Sciatic nerve (tissue), 2 donors: ENCODE data around the gene UQCC3. TPM values are rescaled to one million over a fixed set of nuclear protein-coding genes. Genes with fewer than 3 reads are reported as not detected.
A peak's percentile ranks its signal among the peaks of the same experiment; 100 is the strongest.
"Not testable (repeated sequence)": the region's sequence is repeated elsewhere in the genome, so short reads cannot be mapped to it uniquely, and the experiment has no call there.

Source experiments
- ATAC-seq: fragments of 200-7000 bp; cut with Tn5 transposase; one replicate; pipeline ENCODE4 v1.9.1; 2020; ENCODE audit warnings: mild to moderate bottlenecking, moderate library complexity
- DNase-seq: peaks from one replicate; pipeline ENCODE4 v3.0.0-alpha.2; 2020; ENCODE audit warnings: low spot score
- intact Hi-C: fragments of 100-400 bp; cut with DNase I; formaldehyde crosslinking; loops from one replicate; pipeline ENCODE4 v1.14.2; 2022
- total RNA-seq: library from RNA; stranded (reverse); fragmentation: NEBNext Ultra II Directional; extraction: Animal tissue kit (Norgen Biotek cat#: 25700); gene quantifications from one replicate; pipeline ENCODE4 v1.2.1, GENCODE V29; 2021
- donor health status: DM: no; HTN: no; CAD: no.
- donor health status: DM: no; HTN: no; CAD: no.

Gene UQCC3, protein sequence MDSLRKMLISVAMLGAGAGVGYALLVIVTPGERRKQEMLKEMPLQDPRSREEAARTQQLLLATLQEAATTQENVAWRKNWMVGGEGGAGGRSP
- 7.1 TPM for total RNA-seq

DNA sequence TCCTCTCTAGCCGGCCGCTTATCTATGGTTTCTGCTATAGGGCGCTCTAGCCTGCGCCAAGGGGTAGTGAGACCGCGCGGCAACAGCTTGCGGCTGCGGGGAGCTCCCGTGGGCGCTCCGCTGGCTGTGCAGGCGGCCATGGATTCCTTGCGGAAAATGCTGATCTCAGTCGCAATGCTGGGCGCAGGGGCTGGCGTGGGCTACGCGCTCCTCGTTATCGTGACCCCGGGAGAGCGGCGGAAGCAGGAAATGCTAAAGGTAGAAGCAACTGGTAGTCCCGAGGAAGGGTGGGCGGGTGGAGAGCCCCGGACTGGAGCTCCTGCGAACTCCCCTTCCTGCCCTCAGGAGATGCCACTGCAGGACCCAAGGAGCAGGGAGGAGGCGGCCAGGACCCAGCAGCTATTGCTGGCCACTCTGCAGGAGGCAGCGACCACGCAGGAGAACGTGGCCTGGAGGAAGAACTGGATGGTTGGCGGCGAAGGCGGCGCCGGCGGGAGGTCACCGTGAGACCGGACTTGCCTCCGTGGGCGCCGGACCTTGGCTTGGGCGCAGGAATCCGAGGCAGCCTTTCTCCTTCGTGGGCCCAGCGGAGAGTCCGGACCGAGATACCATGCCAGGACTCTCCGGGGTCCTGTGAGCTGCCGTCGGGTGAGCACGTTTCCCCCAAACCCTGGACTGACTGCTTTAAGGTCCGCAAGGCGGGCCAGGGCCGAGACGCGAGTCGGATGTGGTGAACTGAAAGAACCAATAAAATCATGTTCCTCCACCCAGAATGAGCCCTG lies at the start of gene UQCC3, which contains the start of gene LBHD1:
Gene UQCC3 (plus strand): TSS at position 66 of the 782 bp plus-strand sequence. CDS start 73 bp downstream, at position 139.
Gene LBHD1 (minus strand): TSS at position 660 of the 782 bp plus-strand sequence. CDS start 2,236 bp downstream, outside the sequence.
- ATAC-seq (peak; percentile 93), DNase-seq (peak; percentile 81)
- intact Hi-C loops = no loop called here

DNA sequence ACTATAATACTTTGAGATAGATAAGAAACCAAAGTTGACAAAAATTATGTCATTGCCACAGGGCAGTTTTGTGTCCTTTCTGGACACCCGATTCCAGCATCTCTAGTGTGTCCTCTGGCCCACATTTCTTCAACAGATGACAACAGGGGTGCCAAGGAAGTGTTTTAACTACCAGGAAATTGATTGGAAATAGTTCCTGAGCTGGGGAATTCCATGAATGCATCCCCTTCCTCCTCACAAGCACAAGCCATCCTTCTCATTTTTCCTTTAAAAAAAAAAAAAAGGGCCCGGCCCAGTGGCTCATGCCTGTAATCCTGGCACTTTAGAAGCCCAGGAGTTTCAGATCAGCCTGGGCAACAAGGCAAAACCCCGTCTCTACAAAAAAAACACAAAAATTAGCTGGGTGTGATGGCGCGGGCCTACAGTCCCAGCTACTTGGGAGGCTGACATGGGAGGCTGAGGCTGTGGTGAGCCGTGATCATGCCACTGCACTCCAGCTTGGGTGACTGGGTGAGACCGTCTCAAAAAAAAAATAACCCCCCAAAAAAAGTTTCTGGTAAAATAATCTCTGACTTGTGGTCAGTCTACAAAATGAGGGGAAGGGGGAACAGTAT lies 48.9 kb upstream of the UQCC3 start:
- no peak for ATAC-seq
- intact Hi-C loops = no loop called here

DNA sequence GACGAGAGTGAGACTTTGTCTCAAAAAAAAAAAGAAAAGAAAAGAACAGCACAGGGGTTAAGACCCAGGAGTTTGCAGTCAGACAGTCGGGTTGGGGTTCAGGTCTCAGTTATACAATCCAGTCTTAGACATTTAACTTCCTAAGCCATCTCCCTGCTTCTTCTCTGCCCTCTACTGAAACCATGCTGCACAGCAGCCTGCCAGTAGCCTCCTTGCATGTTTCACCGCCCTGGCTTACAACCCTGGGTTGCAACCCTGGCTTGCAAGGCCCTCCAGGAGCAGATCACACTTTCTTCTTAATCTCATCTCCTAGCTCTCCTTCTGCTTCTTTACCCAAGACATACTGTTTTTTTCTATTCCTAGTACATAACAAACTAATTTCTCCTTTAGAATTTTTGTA lies 43.8 kb upstream of the UQCC3 start:
- DNase-seq = no peak
- ATAC-seq = no peak
- intact Hi-C loops = no loop called here

More for the DNA sequence above, 48.9 kb upstream of the UQCC3 start:
- no peak for DNase-seq

DNA sequence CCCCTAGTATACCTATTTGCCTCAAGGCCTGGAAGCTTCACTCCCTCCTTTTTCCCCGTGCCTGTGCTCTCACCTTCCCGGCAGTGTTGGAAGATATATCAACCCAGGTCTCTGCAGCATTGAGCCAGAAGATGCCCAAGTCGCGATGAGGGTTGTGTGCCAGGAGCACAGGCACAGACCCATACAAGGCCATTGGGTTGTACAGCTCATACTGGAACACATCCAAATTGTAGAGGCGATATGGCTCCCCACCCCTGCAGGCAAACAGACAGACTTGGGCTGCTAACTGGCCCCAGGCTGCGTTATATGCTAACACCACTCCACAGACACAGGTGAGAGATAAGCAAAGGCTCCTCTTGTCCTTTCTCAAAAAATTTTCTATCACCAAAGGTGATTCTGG lies 39.0 kb upstream of the UQCC3 start:
- no peak for DNase-seq
- no peak for ATAC-seq
- intact Hi-C loops = no loop called here

DNA sequence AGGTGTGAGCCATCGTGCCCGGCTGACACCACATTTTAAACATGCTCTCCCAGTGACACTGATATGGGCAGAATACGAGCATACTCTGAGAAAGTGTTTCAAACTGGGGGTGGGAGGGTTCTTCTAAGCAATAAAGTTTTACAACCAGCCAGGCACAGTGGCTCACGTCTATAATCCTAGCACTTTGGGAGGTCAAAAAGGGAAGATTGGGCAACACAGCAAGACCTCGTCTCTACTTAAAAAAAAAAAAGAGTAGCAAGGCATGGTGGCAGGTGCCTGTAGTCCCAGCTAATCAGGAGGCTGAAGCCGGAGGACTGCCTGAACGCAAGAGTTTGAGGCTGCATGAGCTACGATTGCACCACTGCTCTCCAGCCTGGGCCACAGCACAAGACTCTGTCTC lies 27.3 kb upstream of the UQCC3 start:
- intact Hi-C loops = no loop called here
- no peak for ATAC-seq
- no peak for DNase-seq

DNA sequence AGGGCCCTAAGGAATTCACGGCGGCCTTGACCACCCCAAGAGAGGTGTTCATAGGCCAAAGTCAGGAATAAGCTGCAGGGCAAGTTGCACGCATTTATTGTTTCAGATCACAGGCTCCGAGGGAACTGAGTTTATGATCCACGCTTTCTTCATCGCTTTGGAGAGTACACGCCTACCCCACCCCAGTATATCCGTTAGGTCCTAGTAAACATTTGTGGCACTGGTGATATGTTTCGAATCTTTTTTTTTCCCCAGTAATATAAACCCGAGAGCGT lies 25.9 kb upstream of the UQCC3 start:
- DNase-seq (no peak), ATAC-seq (no peak)
- intact Hi-C loops = no loop called here

DNA sequence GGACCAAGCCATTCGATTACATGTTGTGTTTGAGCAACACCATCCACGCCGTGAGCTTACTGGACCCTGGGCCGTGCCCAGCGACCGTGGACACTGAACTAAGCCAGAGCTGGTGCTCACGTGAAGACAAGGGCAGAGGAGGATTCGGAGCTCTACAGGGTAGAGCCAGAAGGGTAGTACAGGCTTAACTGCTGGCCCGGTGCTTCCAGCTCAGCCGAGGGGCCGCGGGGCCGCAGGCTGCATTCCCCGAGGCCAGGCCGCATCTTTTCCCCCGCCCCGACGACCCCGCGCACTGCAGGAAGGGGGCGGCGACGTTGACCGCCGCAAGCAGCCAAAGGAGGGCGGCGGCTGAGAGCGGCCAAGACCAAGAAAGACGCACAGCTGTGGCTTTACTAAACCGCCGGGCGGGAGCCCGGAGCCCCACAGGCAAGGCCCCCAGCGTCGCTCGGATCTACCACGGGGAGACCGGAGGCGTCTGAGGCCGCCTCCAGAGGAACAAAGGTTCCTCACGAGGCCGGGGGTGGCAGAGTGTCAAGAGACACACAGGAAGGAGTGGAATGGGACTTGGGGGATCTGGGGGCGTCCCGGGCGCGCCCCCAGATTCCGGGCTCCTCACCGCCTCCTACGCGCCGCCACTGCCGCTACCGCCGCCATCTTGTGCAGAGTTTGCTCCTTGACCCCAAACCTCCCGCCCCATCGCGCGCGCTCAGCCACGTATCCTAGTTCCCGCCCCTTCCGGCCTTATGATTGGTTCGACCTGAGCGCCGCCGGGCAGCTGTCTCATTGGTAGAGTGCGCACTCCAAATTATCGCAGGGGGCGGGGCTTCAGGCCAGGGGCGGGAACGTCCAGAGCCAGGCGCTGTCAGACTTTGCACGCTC lies 25.3 kb upstream of the UQCC3 start, which contains the start of gene GANAB:
Gene GANAB (minus strand): TSS at position 668 of the 879 bp plus-strand sequence. CDS start 14 bp downstream, at position 654.
- ATAC-seq (peak; percentile 99), DNase-seq (peak; percentile 100)
- intact Hi-C loops = no loop called here

DNA sequence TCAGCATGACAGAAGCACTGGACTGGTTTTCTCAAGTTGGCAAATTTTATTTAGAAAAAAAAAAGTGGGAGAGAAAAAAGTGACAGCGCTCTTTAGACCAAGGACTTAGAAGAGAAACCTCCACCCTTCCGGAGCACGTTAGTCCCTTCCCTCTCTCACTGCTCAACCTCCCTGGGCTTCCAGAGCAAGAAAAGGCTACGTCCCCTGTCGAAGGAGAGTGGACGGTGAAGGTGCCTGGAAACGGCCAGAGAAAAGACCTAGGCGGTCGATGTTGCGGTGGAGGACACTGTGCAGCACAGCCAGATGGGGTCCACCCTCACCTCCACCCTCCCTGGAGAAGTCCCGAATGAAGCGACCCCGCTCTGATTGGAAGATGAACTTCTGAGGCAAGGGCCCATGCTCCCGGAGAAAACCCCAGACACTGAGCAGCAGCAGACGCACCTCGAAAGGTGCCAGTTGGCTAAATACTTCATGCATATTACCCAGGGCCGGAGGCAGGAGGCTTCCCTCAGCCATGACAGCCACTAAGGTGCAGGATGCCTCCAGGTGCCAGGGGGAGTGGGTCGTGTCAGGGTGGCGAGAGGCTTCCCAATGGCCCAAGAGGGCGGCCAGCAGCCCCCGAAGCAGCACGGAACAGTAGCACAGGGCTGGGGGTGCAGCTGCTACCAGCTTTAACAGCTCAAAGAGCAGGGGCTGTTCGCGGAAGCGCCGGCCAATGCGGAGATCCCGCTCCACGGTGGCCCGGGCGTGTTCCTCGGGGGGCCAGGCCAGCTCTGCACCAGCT lies 24.5 kb upstream of the UQCC3 start:
- DNase-seq (no peak), ATAC-seq (peak; percentile 2)
- intact Hi-C loops = no loop called here

DNA sequence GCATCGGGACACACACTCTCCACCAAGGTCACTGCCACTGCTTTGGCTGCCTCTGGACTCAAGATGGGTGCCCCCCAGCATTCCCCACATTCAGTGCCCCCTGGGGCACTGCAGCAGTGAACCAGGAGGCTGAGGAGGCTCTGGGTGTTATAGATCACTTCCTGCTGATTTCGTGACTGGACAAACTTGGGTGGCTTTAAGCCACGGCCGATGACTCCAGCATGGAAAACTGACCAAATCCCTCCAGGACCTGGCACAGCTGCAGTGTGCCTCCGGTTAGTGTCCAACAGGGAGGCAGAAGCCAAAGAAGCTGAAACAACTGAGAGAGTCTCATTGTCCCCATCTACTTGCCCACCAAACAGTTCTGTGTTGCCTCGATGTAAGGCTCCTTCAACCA lies 23.9 kb upstream of the UQCC3 start:
- intact Hi-C loops = no loop called here
- no peak for ATAC-seq
- no peak for DNase-seq

DNA sequence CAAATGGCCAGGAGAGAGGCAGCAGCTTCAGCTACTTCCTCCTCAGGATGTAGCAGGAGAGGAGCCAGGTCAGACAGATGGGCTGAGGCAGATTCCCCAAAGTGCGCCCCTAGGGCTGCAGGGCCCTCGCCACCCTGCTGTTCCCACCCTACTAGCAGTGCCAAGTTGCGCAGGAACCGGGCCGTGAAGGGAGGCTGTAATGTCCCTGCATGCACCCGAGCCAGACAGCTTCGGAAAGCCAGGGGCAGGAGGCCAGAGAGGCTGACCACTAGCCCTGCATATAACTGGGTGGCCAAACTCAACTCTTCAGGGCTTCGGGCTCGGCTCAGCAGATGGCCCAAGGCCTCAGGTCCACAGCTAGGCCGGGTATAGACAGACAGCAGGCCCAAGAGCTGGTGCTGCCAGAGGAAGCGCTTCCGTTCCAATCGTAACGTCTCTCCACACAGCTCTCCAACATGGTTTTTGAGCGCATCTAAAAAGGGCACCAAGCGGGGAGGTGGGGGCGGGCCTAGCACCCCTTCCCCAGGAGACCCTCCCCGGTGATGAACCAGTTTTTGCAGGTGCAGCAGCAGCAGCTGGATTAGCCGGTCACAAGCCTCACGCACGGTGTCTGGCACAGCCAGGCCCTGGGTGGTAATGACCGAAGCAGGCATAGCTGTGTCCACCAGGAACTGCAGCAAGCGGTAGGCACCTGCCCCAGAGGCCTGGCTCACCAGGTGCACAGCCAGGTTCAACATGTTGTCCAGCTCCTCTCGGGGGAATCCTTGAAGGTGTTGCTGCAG lies 23.1 kb upstream of the UQCC3 start:
- ATAC-seq (no peak), DNase-seq (no peak)
- intact Hi-C loops = no loop called here

DNA sequence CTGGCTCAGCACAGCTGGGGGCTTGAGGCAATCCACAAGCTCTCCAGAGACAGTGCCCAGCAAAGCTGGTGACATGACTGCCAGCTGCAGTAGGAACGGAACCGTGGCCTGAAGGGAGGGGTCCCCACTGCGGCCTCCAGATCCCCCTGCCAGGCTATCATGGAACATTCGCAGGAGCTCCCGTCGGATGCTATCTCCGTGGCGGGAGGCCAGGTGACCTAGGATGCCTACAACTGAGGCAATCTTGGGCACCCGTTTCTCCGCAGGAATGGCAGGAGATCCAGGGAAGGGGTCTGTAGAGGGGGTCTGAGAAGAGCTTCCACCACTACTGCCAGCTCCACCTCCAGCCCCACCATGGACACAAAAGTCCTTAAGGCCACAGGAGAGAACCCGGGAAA lies 22.5 kb upstream of the UQCC3 start:
- ATAC-seq (no peak), DNase-seq (no peak)
- intact Hi-C loops = no loop called here

DNA sequence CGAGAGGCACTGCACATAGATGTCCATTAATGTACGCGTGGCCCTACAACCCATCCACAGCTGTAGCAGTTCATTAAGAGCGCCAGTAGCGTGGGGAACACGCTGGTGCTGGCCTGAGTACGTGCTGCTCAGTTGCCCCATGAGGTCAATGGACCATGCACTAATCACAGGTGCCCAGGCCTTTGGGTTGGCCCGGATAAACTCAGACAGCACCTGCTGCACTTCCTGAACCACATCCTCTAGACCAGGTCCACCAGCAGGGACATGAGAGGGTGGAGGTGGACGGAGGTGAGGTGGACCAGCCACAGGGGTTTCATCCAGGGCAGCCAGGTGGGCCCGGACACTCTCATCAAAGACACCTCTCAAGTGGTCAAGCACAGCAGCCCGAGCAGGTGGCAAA lies 22.0 kb upstream of the UQCC3 start:
- ATAC-seq (no peak), DNase-seq (no peak)
- intact Hi-C loops = no loop called here

DNA sequence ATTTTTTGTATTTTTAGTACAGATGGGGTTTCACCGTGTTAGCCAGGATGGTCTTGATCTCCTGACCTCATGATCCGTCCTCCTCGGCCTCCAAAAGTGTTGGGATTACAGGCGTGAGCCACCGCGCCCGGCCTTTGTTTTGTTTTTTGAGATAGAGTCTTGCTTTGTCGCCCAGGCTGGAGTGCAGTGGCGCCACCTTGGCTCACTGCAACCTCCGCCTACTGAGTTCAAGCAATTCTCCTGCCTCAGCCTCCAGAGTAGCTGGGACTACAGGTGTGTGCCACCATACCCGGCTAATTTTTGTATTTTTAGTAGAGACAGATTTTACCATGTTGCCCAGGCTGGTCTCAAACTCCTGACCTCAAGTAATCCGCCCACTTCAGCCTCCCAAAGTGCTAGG lies 21.2 kb upstream of the UQCC3 start:
- ATAC-seq, intact Hi-C loops, DNase-seq: not testable (repeated sequence)

DNA sequence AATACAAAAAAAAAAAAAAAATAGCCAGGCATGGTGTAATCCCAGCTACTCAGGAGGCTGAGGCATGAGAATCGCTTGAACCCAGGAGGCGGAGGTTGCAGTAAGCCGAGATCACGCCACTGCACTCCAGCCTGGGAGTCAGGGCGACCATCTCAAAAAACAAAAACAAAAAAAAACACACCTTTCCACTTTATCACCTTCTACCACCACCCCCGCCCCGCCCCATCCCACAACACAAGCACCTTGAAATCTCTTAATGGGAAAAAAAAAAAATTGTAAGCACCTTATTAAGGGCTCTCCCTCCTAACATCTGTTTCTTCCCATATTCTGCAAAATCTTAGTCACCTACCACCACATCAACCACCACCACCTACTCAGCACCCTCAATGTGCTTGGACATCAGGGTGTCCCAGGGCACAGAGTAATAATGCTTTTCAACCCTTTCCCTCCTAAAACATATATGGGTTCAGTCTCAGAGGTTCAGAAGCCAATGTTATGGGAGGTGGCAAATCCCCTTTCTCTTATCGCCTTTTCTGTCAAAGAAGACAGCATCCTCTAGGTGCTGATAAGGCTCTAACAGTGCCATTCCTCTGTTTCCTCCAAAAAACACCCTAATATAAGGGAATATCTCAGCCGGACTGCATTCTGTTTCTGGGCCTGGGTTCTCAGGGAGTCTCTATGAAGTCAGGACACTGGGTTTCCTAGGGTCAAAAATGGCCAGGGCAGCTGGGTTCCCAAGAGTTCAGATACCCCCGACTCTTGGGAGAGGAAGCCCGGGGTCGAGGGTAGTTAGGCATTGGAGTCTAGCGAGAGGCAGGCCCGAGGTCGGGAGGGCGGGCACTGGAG lies 19.1 kb upstream of the UQCC3 start:
- DNase-seq (no peak), ATAC-seq (peak; percentile 3)
- intact Hi-C loops = no loop called here

DNA sequence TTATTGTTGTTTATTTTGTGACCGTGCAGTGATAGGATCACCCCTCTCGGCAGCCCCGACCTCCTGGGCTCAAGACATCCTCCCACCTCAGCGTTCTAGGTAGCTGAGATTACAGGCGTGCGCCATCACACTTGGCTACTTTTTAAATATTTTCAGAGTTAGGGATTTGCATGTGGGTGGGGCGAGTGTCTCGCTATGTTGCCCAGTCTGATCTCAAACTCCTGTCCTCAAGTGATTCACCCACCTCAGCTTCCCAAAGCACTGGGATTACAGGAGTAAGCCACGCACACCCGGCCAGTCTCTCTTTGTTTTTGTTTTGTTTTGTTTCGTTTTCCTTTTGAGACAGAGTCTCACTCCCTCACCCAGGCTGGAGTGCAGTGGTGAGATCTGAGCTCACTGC lies 17.2 kb upstream of the UQCC3 start:
- ATAC-seq (no peak), DNase-seq (no peak)
- intact Hi-C loops = no loop called here

DNA sequence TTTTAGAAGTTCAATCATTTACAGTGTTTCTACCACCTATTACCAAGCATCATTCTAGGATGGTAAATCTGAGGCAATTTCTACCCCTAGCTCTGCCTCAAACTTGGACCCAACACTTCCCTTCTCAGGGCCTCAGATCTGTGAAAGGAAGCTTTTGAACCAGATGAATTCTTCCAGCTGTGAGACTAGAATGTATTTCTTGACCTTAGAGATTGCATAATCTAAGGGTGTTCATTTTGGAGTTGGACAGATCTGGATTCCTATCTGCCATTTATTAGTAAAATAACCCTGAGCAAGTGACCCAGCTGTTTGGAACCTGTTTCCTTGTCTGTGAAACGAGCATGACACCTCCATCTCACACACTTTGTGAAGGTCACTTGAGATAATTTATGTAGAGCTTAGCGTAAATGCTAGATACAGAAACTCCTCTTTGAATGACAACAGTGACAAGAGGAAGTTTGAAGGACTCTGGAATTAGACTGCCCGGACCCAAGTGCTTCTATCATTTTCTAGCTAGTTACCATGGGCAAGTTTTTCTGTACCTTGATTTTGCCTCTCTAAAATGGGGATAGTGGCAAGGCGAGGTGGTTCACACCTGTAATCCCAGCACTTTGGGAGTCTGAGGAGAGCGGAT lies 14.6 kb upstream of the UQCC3 start:
- ATAC-seq = no peak
- DNase-seq = no peak
- intact Hi-C loops = no loop called here
